ENCODE results near the gene FUBP3. TPM values are rescaled to one million over a fixed set of nuclear protein-coding genes. Genes with fewer than 3 reads are reported as not detected.
A peak's percentile ranks its signal among the peaks of the same experiment; 100 is the strongest.

The FUBP3 gene
- total RNA-seq, 4 donors from 2014 or later = 71.7 to 83.9 (median 77.8) TPM

DNA sequence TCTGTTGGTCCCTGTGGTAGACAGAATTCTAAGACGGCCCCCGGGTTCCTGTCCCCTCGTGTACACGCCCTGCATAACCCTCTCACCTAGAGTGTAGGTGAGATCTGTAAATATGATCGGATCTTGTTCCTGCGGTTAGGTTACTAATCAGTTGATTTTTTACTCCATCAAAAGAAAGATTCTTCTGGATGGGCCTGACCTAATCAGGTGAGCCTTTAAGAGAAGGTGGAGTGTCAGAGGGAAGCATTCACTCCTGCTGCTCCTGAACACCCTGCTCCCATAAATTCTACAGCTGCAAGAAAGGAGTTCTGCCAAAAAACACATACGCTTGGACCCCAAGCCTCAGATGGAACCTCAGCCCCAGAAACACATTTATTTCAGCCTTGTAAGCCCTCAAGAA is 15.6 kb upstream of the FUBP3 start:
- Histone ChIP-seq H3K9me3 (no peaks in the 10 kb centered on the region), H3K4me3 (replicated peaks in 1 of 3) (no peak overlapping the region), H3K27me3 (no peaks in the 10 kb centered on the region), H3K27ac (no peak overlapping the region), H3K36me3 (no peaks in the 10 kb centered on the region), H3K4me1 (peaks cover 0 to 11% of the 10 kb centered on the region in 2 donors)
- TF ChIP-seq POLR2A (IDR thresholded peaks at IDR 0.05) = no peak
- TF ChIP-seq, protein P1, sequence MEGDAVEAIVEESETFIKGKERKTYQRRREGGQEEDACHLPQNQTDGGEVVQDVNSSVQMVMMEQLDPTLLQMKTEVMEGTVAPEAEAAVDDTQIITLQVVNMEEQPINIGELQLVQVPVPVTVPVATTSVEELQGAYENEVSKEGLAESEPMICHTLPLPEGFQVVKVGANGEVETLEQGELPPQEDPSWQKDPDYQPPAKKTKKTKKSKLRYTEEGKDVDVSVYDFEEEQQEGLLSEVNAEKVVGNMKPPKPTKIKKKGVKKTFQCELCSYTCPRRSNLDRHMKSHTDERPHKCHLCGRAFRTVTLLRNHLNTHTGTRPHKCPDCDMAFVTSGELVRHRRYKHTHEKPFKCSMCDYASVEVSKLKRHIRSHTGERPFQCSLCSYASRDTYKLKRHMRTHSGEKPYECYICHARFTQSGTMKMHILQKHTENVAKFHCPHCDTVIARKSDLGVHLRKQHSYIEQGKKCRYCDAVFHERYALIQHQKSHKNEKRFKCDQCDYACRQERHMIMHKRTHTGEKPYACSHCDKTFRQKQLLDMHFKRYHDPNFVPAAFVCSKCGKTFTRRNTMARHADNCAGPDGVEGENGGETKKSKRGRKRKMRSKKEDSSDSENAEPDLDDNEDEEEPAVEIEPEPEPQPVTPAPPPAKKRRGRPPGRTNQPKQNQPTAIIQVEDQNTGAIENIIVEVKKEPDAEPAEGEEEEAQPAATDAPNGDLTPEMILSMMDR (IDR thresholded peaks at IDR 0.05) = no peak
- DNase-seq = no peak
- WGBS, 2 donors = 89 to 94% methylated on average over 7 of the region's 7 CpGs
- intact Hi-C loops (cut with DNase I) = no loop called here

DNA sequence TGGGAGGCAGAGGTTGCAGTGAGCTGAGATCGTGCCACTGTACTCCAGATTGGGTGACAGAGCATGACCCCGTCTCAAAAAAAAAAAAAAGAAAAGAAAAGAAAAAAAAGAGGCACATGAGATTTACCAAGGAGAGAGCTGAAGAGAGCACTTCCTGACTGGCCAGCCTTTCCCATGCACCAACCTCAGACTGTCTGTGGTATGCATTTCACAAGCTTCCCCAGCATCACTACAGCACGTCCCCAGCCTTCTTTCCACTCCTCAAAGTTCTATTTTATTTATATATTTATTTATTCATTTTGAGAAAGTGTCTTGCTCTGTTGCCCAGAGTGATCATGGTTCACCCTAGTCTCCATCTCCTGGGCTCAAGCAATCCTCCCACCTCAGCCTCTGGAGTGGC is 13.6 kb upstream of the FUBP3 start:
- DNase-seq = no peak
- Histone ChIP-seq H3K27me3 (no peaks in the 10 kb centered on the region), H3K4me1 (peaks cover 0 to 10% of the 10 kb centered on the region in 2 donors), H3K9me3 (no peaks in the 10 kb centered on the region), H3K36me3 (no peaks in the 10 kb centered on the region), H3K27ac (no peak overlapping the region), H3K4me3 (replicated peaks in 1 of 3) (no peak overlapping the region)
- 78 to 85% methylated on average over 3 of the region's 3 CpGs for WGBS, 2 donors
- intact Hi-C loops (cut with DNase I) = no loop called here
- TF ChIP-seq, protein P1 (IDR thresholded peaks at IDR 0.05) = no peak
- TF ChIP-seq POLR2A (IDR thresholded peaks at IDR 0.05) = no peak

DNA sequence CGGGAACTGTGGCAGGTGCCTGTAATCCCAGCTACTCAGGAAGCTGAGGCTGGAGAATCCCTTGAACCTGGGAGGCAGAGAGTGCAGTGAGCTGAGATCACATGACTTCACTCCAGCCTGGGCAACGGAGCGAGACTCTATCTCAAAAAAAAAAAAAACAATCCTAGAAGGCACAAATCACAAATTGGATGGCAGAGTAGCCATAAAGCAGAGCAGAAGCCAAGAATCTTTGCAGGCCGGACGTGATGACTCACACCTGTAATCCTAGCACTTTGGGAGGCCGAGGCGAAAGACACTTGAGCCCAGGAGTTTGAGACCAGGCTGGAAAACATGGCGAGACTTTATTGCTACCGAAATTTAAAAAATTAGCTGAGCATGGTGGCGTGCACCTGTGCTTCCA is 9.2 kb upstream of the FUBP3 start:
- WGBS, 2 donors = 70 to 71% methylated on average over 10 of the region's 10 CpGs
- intact Hi-C loops (cut with DNase I) = no loop called here
- no peak for TF ChIP-seq POLR2A (IDR thresholded peaks at IDR 0.05)
- TF ChIP-seq, protein P1 (IDR thresholded peaks at IDR 0.05) = no peak

DNA sequence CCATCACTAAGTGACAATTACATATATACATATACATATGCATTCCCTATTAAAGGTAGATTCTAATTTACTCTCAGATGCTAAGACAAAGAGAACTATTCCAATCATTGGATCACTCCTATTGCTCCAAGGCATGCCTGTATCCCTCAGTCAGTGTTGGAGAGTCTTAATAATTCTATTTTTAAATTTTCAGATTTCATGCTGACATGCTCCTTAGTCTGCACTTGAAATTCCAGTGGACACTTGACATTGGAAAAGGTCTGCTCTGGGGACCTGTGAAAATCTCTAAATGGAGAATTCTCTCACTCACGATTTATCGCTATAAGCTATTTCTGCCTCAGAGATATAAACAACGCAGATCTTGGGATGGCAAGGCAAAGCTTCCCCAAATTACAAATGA is 3.9 kb upstream of the FUBP3 start:
- intact Hi-C loops (cut with DNase I) = no loop called here
- 52 to 66% methylated on average over 3 of the region's 3 CpGs for WGBS, 2 donors

More for the DNA sequence above, 9.2 kb upstream of the FUBP3 start:
- Histone ChIP-seq H3K9me3 (no peaks in the 10 kb centered on the region), H3K27ac (no peak overlapping the region), H3K4me3 (replicated peaks in 1 of 3) (no peak overlapping the region), H3K4me1 (peaks cover 4% of the 10 kb centered on the region in 2 donors), H3K27me3 (no peaks in the 10 kb centered on the region), H3K36me3 (no peaks in the 10 kb centered on the region)
- DNase-seq = peak; percentile 14 to 38

DNA sequence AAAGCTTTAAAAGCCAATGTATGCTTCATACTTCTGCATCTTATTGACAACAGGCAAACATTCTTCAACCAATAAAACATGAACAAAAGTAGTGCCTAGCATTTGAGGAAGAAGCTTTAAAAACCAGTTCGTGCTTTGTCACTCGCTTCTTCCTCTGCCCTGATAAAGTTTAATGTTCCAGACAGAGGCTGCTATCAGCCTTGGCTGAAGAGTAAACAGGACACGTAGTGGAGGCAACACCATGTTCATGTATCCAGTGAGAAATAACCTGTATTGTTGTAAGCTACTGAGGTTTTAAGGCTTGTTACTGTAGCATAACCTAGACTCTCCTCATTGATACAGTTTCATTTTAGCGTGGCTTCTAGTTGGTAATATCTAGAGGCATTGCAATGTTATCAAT is 3.2 kb upstream of the FUBP3 start:
- Histone ChIP-seq H3K4me3 (replicated peaks in 1 of 3) (no peak overlapping the region), H3K27me3 (no peaks in the 10 kb centered on the region), H3K27ac (peak overlapping the region; percentile 16 to 27 (median 21)), H3K4me1 (peaks cover 25 to 41% of the 10 kb centered on the region in 2 donors), H3K9me3 (no peaks in the 10 kb centered on the region), H3K36me3 (no peaks in the 10 kb centered on the region)
- no peak for TF ChIP-seq POLR2A (IDR thresholded peaks at IDR 0.05)
- TF ChIP-seq, protein P1 (IDR thresholded peaks at IDR 0.05) = no peak
- DNase-seq = no peak
- 71 to 82% methylated on average over 4 of the region's 4 CpGs for whole genome bisulfite sequencing, 2 donors
- intact Hi-C loops (cut with DNase I) = no loop called here

More for the DNA sequence above, 3.9 kb upstream of the FUBP3 start:
- no peaks in the 10 kb centered on the region for H3K36me3 ChIP-seq
- no peaks in the 10 kb centered on the region for H3K9me3 ChIP-seq
- no peaks in the 10 kb centered on the region for H3K27me3 ChIP-seq
- H3K4me3 ChIP-seq (replicated peaks in 1 of 3) = no peak overlapping the region
- DNase-seq = no peak
- H3K4me1 ChIP-seq = peaks cover 20 to 34% of the 10 kb centered on the region in 2 donors
- peak overlapping the region; percentile 16 to 27 (median 21) for H3K27ac ChIP-seq
- TF ChIP-seq, protein P1 (IDR thresholded peaks at IDR 0.05) = no peak
- TF ChIP-seq POLR2A (IDR thresholded peaks at IDR 0.05) = no peak

All from thyroid gland (tissue), 4 donors.